Endothelial cell of umbilical vein (primary cell): ENCODE data around the gene TNRC6C. TPM values are rescaled to one million over a fixed set of nuclear protein-coding genes. Genes with fewer than 3 reads are reported as not detected.
A peak's percentile ranks its signal among the peaks of the same experiment; 100 is the strongest.

Source experiments
- BruUV-seq: library from RNA; stranded (reverse); fragments of 400-500 nt; replicated peaks from 2 replicates; lab custom pipeline; 2021; lab: Mats Ljungman, UMichigan
- CTCF ChIA-PET: fragments of 300-600, 350-600 bp; sonication (Branson Sonifier 250); formaldehyde crosslinking; loops from one replicate; lab custom pipeline; 2021; ENCODE audit warnings: antibody characterized with exemption, inconsistent platforms; lab: Charles Lee
- POLR2A ChIA-PET: fragments of 300-600, 350-600 bp; sonication (Branson Sonifier 250); formaldehyde crosslinking; loops from one replicate; lab custom pipeline; 2021; ENCODE audit warnings: antibody characterized with exemption, inconsistent platforms; lab: Charles Lee
- DNase-seq: peaks from one replicate; pipeline ENCODE4 v3.0.0-alpha.2; 2011; ENCODE audit warnings: low read depth, low spot score
- FAIRE-seq: peaks from 2 replicates; lab custom pipeline; 2011; peaks lifted over from hg19 to GRCh38; lab: Jason Lieb, UNC
- H2AFZ ChIP-seq: 2 replicates; pipeline ENCODE4 v1.6.0; 2012; ENCODE audit warnings: low read depth, low read length, control low read depth, inconsistent platforms
- H3K27ac ChIP-seq: 2 replicates; pipeline ENCODE4 v1.5.1; 2011; ENCODE audit warnings: low read depth, mild to moderate bottlenecking, control low read depth, low read length, moderate library complexity; ENCODE audit not compliant: insufficient read depth
- H3K27me3 ChIP-seq, 2 experiments: 2 replicates each; pipeline versions ENCODE4 v1.6.0 to v1.6.1; 2011; ENCODE audit warnings: low read length in 2 of 2, mixed read lengths in 1 of 2; ENCODE audit not compliant: control insufficient read depth in 2 of 2, insufficient read depth in 2 of 2
- H3K36me3 ChIP-seq, 2 experiments: 2 replicates in 1 of 2; 3 replicates in 1 of 2; pipeline ENCODE4 v1.5.1; 2011; ENCODE audit warnings: low read length in 2 of 2, mild to moderate bottlenecking in 1 of 2, moderate library complexity in 1 of 2; ENCODE audit not compliant: control insufficient read depth in 2 of 2, insufficient read depth in 2 of 2; ENCODE audit errors: extremely low read depth in 1 of 2
- H3K4me1 ChIP-seq: 3 replicates; pipeline ENCODE4 v1.5.1; 2011; ENCODE audit warnings: mild to moderate bottlenecking, low read length; ENCODE audit not compliant: control insufficient read depth, insufficient read depth; ENCODE audit errors: extremely low read depth
- H3K4me2 ChIP-seq: 2 replicates; pipeline ENCODE4 v1.6.1; 2011; ENCODE audit warnings: low read length, control low read depth, mixed read lengths; ENCODE audit not compliant: insufficient read depth
- H3K4me3 ChIP-seq, 3 experiments: fragments of 200-600 bp in 1 of 3; sonication (generic), shearing (Covaris generic) in 1 of 3; replicated peaks in 1 of 3; 2 replicates each; pipeline ENCODE4 v1.5.1; 2011 to 2016; ENCODE audit warnings: control low read depth in 3 of 3, low read length in 3 of 3, mild to moderate bottlenecking in 2 of 3, inconsistent platforms in 1 of 3, low read depth in 1 of 3, moderate library complexity in 1 of 3; ENCODE audit not compliant: insufficient read depth in 1 of 3
- H3K79me2 ChIP-seq: 2 replicates; pipeline ENCODE4 v1.6.0; 2012; ENCODE audit warnings: low read length, inconsistent platforms; ENCODE audit not compliant: control insufficient read depth, insufficient read depth
- H3K9ac ChIP-seq: replicated peaks from 2 replicates; pipeline ENCODE3; 2011; ENCODE audit warnings: low read length, control low read depth; ENCODE audit not compliant: insufficient read depth; ENCODE audit errors: extremely low read depth
- H3K9me1 ChIP-seq: replicated peaks from 3 replicates; pipeline ENCODE4 v1.6.0; 2011; ENCODE audit warnings: mild to moderate bottlenecking, low read length; ENCODE audit not compliant: control insufficient read depth, insufficient read depth; ENCODE audit errors: extremely low read depth
- H3K9me3 ChIP-seq: replicated peaks from 2 replicates; pipeline ENCODE4 v1.5.1; 2012; ENCODE audit warnings: low read length, inconsistent platforms; ENCODE audit not compliant: control insufficient read depth, insufficient read depth
- H4K20me1 ChIP-seq: replicated peaks from 2 replicates; pipeline ENCODE3; 2011; ENCODE audit warnings: mild to moderate bottlenecking, low read length; ENCODE audit not compliant: control insufficient read depth, insufficient read depth; ENCODE audit errors: extremely low read depth
- EZH2 ChIP-seq: IDR thresholded peaks from 2 replicates; pipeline ENCODE4 v1.6.1; 2012; ENCODE audit warnings: borderline replicate concordance, low read depth, mild to moderate bottlenecking, moderate library complexity, low read length, inconsistent platforms; ENCODE audit not compliant: severe bottlenecking
- FOS ChIP-seq: IDR thresholded peaks from 2 replicates; pipeline ENCODE4 v1.6.1; 2011; ENCODE audit warnings: mild to moderate bottlenecking, low read length, moderate library complexity, borderline replicate concordance; ENCODE audit not compliant: insufficient read depth
- GATA2 ChIP-seq: IDR thresholded peaks from 2 replicates; pipeline ENCODE4 v1.7.0; 2011; ENCODE audit warnings: low read depth, mild to moderate bottlenecking, moderate library complexity, mixed read lengths, low read length; ENCODE audit not compliant: insufficient read length, insufficient read depth
- JUN ChIP-seq: IDR thresholded peaks from 2 replicates; pipeline ENCODE4 v1.6.1; 2011; ENCODE audit warnings: borderline replicate concordance, low read depth; ENCODE audit not compliant: insufficient read length, insufficient read depth
- MAX ChIP-seq: IDR thresholded peaks from 2 replicates; pipeline ENCODE4 v1.6.1; 2011; ENCODE audit not compliant: insufficient read depth, insufficient read length
- MYC ChIP-seq: IDR thresholded peaks from one replicate; pipeline ENCODE4 v1.6.1; 2011; ENCODE audit warnings: mild to moderate bottlenecking, low read depth, low read length
- POLR2A ChIP-seq: IDR thresholded peaks from 2 replicates; pipeline ENCODE4 v1.6.1; 2012; ENCODE audit warnings: low read depth, mild to moderate bottlenecking, control low read depth, low read length
- POLR2AphosphoS5 ChIP-seq: IDR thresholded peaks from 2 replicates; pipeline ENCODE4 v1.6.1; 2012; ENCODE audit warnings: low read depth, mild to moderate bottlenecking, control low read depth, low read length, moderate library complexity; ENCODE audit not compliant: insufficient read depth
- dilution Hi-C: fragments of 300-500 bp; cut with MboI; formaldehyde crosslinking; loops from one replicate; pipeline ENCODE4 v1.15.0; 2019; ENCODE audit warnings: low sequenced_read_pairs; ENCODE audit not compliant: extremely low pct_ligation_motif_present
- intact Hi-C: fragments of 100-400 bp; cut with micrococcal nuclease; formaldehyde crosslinking; loops from one replicate; pipeline ENCODE4 v1.10.0; 2022
- polyA plus RNA-seq, 4 experiments: library from polyadenylated mRNA; depleted of rRNA in 3 of 4; stranded (reverse) in 3 of 4; unstranded in 1 of 4; fragments of >200 nt; gene quantifications; 2 replicates each; pipeline versions ENCODE4 v1.2.1 to v1.2.3, GENCODE V29; 2011 to 2012; ENCODE audit warnings: missing spikeins in 1 of 4
- total RNA-seq: library from RNA; stranded (reverse); gene quantifications from 2 replicates; pipeline ENCODE4 v1.2.3, GENCODE V29; 2021
- TF ChIP-seq, protein P1 (sequence below), 2 donors: IDR thresholded peaks; 1 replicate in 1 of 2; 2 replicates in 1 of 2; pipeline ENCODE4 v1.5.1; 2011; ENCODE audit warnings: low read length in 2 of 2, mild to moderate bottlenecking in 2 of 2, moderate library complexity in 2 of 2, control low read depth in 1 of 2, inconsistent platforms in 1 of 2, low read depth in 1 of 2; ENCODE audit not compliant: insufficient read depth in 1 of 2; ENCODE audit errors: extremely low read depth in 1 of 2

The TNRC6C gene
- total and polyA plus RNA-seq, 2 donors (not counting 3 experiments of a cell fraction or from before 2014, with no cell fraction given), result 2.1 to 17.5 TPM

GRCh38 chr17:78105551-78105950 is 147.0 kb downstream of the TNRC6C start:
- Histone ChIP-seq H3K27me3 (no peaks in the 10 kb centered on the region), H3K4me1 (no peaks in the 10 kb centered on the region), H3K4me2 (no peak overlapping the region), H3K9ac (no peak overlapping the region), H3K9me3 (no peaks in the 10 kb centered on the region), H3K36me3 (peaks cover 0 to 11% of the 10 kb centered on the region in 2 experiments), H3K27ac (no peak overlapping the region), H4K20me1 (no peaks in the 10 kb centered on the region), H2AFZ (no peak overlapping the region), H3K9me1 (no peaks in the 10 kb centered on the region), H3K4me3 (no peak overlapping the region), H3K79me2 (no peaks in the 10 kb centered on the region)
- intact Hi-C loops (no loop called here), dilution Hi-C loops (no loop called here)
- ChIA-PET POLR2A (interaction anchor here (0.6 to 0.7 kb wide), 2 partner anchors 9 to 36 kb away, joined by 3 to 4 read pairs; no protein-coding TSS in a partner anchor), CTCF (interaction anchor here (0.9 to 1.0 kb wide), 2 partner anchors 11 to 21 kb away, joined by 3 to 4 read pairs; no protein-coding TSS in a partner anchor)
- no peak for FAIRE-seq
- TF ChIP-seq, protein P1, sequence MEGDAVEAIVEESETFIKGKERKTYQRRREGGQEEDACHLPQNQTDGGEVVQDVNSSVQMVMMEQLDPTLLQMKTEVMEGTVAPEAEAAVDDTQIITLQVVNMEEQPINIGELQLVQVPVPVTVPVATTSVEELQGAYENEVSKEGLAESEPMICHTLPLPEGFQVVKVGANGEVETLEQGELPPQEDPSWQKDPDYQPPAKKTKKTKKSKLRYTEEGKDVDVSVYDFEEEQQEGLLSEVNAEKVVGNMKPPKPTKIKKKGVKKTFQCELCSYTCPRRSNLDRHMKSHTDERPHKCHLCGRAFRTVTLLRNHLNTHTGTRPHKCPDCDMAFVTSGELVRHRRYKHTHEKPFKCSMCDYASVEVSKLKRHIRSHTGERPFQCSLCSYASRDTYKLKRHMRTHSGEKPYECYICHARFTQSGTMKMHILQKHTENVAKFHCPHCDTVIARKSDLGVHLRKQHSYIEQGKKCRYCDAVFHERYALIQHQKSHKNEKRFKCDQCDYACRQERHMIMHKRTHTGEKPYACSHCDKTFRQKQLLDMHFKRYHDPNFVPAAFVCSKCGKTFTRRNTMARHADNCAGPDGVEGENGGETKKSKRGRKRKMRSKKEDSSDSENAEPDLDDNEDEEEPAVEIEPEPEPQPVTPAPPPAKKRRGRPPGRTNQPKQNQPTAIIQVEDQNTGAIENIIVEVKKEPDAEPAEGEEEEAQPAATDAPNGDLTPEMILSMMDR (IDR thresholded peaks at IDR 0.05; ENCODE audit: extremely low read depth in 1 of 2, insufficient read depth in 1 of 2, low read depth in 1 of 2, low read length in 2 of 2), result no peak
- TF ChIP-seq MAX (no peak), JUN (no peak), EZH2 (no peak), MYC (no peak), POLR2AphosphoS5 (no peak), POLR2A (no peak), GATA2 (no peak), FOS (no peak)
- TSS peak; percentile 22 for BruUV-seq
- no peak for DNase-seq
